HG02852 (cell line): ENCODE data around the gene JPT2.

ENCODE experiments used
- ATAC-seq: cut with Tn5 transposase; IDR thresholded peaks from one replicate; pipeline ENCODE4 v1.9.1; 2021; ENCODE audit warnings: mild to moderate bottlenecking, moderate library complexity; ENCODE audit not compliant: unreplicated experiment

Gene JPT2

GRCh38 chr16:1749152-1750117 lies 71.4 kb downstream of the JPT2 start:
- ATAC-seq: no peak
